MM.1S (cell line): Measurements from ENCODE around the gene CAGE1.

Source experiments
- DNase-seq: peaks from one replicate; pipeline ENCODE4 v3.0.0-alpha.2; 2015
- H2AFZ ChIP-seq: fragments of 300-600 bp; sonication (generic); 2 replicates; pipeline ENCODE4 v1.6.0; 2016; ENCODE audit warnings: antibody characterized with exemption, low read length
- H3F3A ChIP-seq: fragments of 300-600 bp; sonication (generic); 2 replicates; pipeline ENCODE4 v1.6.1; 2016; ENCODE audit warnings: mild to moderate bottlenecking, antibody characterized with exemption, low read length, moderate library complexity, mixed read lengths; ENCODE audit not compliant: insufficient read depth
- H3K27ac ChIP-seq: fragments of 300-600 bp; sonication (generic); 2 replicates; pipeline ENCODE4 v1.5.1; 2016; ENCODE audit warnings: mild to moderate bottlenecking, low read length
- H3K27me3 ChIP-seq: fragments of 300-600 bp; sonication (generic); replicated peaks from 2 replicates; pipeline ENCODE4 v1.6.0; 2016; ENCODE audit warnings: low read length; ENCODE audit not compliant: insufficient read depth
- H3K36me3 ChIP-seq: fragments of 300-600 bp; sonication (generic); replicated peaks from 2 replicates; pipeline ENCODE4 v1.6.1; 2016; ENCODE audit warnings: mild to moderate bottlenecking, low read length, mixed read lengths; ENCODE audit not compliant: insufficient read depth
- H3K4me1 ChIP-seq: fragments of 300-600 bp; sonication (generic); 2 replicates; pipeline ENCODE4 v1.6.1; 2016; ENCODE audit warnings: low read length, mixed read lengths
- H3K4me2 ChIP-seq: fragments of 300-600 bp; sonication (generic); 2 replicates; pipeline ENCODE4 v1.6.0; 2016; ENCODE audit warnings: low read depth, low read length
- H3K4me3 ChIP-seq: fragments of 300-600 bp; sonication (generic); 2 replicates; pipeline ENCODE4 v1.5.1; 2016; ENCODE audit warnings: low read length, mixed read lengths
- H3K79me2 ChIP-seq: fragments of 300-600 bp; sonication (generic); 2 replicates; pipeline ENCODE4 v1.6.1; 2016; ENCODE audit warnings: mixed run types, low read length, mixed read lengths
- H3K9ac ChIP-seq: fragments of 300-600 bp; sonication (generic); 2 replicates; pipeline ENCODE4 v1.6.1; 2016; ENCODE audit warnings: low read length, mixed read lengths
- H3K9me2 ChIP-seq: fragments of 300-600 bp; sonication (generic); replicated peaks from 2 replicates; pipeline ENCODE4 v1.6.1; 2016; ENCODE audit warnings: mild to moderate bottlenecking, low read length, mixed read lengths; ENCODE audit not compliant: insufficient read depth
- H3K9me3 ChIP-seq: fragments of 300-600 bp; sonication (generic); replicated peaks from 2 replicates; pipeline ENCODE4 v1.6.1; 2016; ENCODE audit warnings: mild to moderate bottlenecking, low read length, mixed read lengths; ENCODE audit not compliant: insufficient read depth
- H4K20me1 ChIP-seq: fragments of 300-600 bp; sonication (generic); 2 replicates; pipeline ENCODE4 v1.6.1; 2016; ENCODE audit warnings: mild to moderate bottlenecking, low read length, moderate library complexity, mixed read lengths; ENCODE audit not compliant: insufficient read depth
- CTCF ChIP-seq: fragments of 300-600 bp; sonication (generic); IDR thresholded peaks from 2 replicates; pipeline ENCODE4 v1.5.1; 2016; ENCODE audit warnings: antibody characterized with exemption, low read length, mixed read lengths
- EZH2 ChIP-seq: fragments of 300-600 bp; sonication (generic); optimal IDR thresholded peaks from 2 replicates; pipeline ENCODE3; 2017; ENCODE audit warnings: low read depth, mild to moderate bottlenecking, antibody characterized with exemption, low read length, mixed read lengths
- EZH2phosphoT487 ChIP-seq: fragments of 300-600 bp; sonication (generic); IDR thresholded peaks from 2 replicates; pipeline ENCODE4 v1.6.1; 2018; ENCODE audit warnings: antibody characterized with exemption, low read length

Gene CAGE1

GRCh38 chr6:7290079-7290478 is 99.5 kb downstream of the CAGE1 start:
- no peaks in the 10 kb centered on the region for H3K9me3 ChIP-seq
- H3K4me2 ChIP-seq, result no peak overlapping the region
- H3K79me2 ChIP-seq, result peaks cover 10% of the 10 kb centered on the region; the same call in 1 of the 2 replicates
- no peak for DNase-seq
- no peaks in the 10 kb centered on the region for H3K4me1 ChIP-seq
- no peaks in the 10 kb centered on the region for H3K27me3 ChIP-seq
- no peak overlapping the region for H3K27ac ChIP-seq
- no peaks in the 10 kb centered on the region for H4K20me1 ChIP-seq
- H3K36me3 ChIP-seq, result peaks cover 20% of the 10 kb centered on the region
- no peaks in the 10 kb centered on the region for H3K9me2 ChIP-seq
- H3F3A ChIP-seq, result no peaks in the 10 kb centered on the region
- H2AFZ ChIP-seq, result no peak overlapping the region
- no peak overlapping the region for H3K9ac ChIP-seq
- no peak overlapping the region for H3K4me3 ChIP-seq
- TF ChIP-seq EZH2 (no peak), EZH2phosphoT487 (no peak)

GRCh38 chr6:7285416-7285815 is 104.1 kb downstream of the CAGE1 start:
- Histone ChIP-seq H3K9me2 (no peaks in the 10 kb centered on the region), H3K27me3 (no peaks in the 10 kb centered on the region), H3K4me1 (no peaks in the 10 kb centered on the region), H3K36me3 (peaks cover 14% of the 10 kb centered on the region), H3K4me3 (no peak overlapping the region), H3K9me3 (no peaks in the 10 kb centered on the region), H3F3A (no peaks in the 10 kb centered on the region), H3K79me2 (no peaks in the 10 kb centered on the region), H2AFZ (no peak overlapping the region), H3K9ac (no peak overlapping the region), H3K4me2 (no peak overlapping the region), H3K27ac (no peak overlapping the region), H4K20me1 (no peaks in the 10 kb centered on the region)
- TF ChIP-seq EZH2phosphoT487 (no peak), CTCF (no peak), EZH2 (no peak)
- DNase-seq, result no peak

DNA sequence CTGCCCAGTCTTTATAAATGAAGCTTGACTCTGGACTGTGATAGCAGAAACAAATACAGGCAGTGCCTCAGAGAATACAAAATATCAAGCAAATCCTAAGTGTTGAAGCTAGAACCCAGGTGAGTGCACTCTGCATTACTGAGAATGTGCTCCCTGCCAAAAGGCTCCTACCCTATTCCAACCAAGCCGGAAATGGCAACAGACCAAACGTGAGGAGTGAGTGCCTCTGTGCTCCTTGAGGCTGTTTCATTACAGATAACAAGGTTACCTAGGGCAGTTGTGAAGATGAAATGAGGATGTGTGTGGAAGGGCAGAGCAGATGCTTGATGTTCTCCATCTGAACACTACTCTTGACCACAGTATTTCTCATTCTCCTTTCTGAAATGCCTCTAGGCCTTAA is 105.9 kb downstream of the CAGE1 start:
- Histone ChIP-seq H2AFZ (no peak overlapping the region), H3K79me2 (no peaks in the 10 kb centered on the region), H3K9ac (no peak overlapping the region), H3K9me2 (no peaks in the 10 kb centered on the region), H3K4me1 (peaks cover 3% of the 10 kb centered on the region; the same call in 1 of the 2 replicates), H3K4me3 (no peak overlapping the region), H3K36me3 (peaks cover 5% of the 10 kb centered on the region; the same call in 1 of the 2 replicates), H3K4me2 (no peak overlapping the region), H4K20me1 (no peaks in the 10 kb centered on the region), H3F3A (peaks cover 3% of the 10 kb centered on the region; the same call in 1 of the 2 replicates), H3K9me3 (no peaks in the 10 kb centered on the region), H3K27ac (no peak overlapping the region), H3K27me3 (no peaks in the 10 kb centered on the region)
- DNase-seq, result no peak
- TF ChIP-seq EZH2phosphoT487 (no peak), CTCF (no peak), EZH2 (no peak)

DNA sequence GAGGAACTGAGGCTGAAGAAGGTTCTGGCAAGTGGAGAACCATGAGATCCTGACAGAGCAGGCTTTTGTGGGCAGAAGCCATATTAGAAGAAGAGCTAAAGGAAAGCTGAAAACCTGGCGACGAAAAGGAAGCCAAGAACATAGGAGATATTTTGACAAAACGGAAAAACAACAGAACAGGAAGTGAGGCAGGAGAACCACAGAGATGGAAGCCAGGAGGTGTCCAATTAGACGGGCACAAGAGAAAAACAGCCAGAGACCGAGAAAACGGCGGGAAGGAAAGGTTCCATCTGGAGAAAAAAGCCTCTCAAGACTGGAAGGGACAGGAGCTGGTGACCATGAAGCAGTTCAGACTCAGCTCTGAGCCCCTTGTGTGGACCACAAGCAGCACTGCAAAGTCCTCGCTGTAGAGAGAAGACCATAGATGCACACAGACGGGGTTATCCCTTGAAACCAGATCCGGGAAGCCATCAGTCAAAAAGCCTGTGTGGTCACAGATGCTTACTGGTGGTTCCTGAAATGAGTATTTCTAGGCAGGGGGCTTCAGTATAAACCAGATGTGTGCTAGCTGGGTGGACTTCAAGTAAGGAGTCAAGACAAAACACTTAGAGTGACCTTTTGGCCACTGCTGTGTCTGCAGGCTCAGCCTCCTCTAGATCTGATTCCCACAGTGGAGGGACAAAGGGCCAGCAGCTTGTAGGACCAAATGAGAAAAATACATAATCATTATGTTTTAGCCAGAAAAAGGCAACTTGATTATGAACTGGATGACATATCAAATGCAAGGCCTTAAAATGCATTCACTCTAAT is 107.2 kb downstream of the CAGE1 start:
- Histone ChIP-seq H3F3A (peaks cover 13% of the 10 kb centered on the region), H2AFZ (no peak overlapping the region), H3K36me3 (peaks cover 4% of the 10 kb centered on the region; the same call in 1 of the 2 replicates), H3K4me2 (no peak overlapping the region), H3K27ac (no peak overlapping the region), H3K4me1 (peaks cover 15% of the 10 kb centered on the region), H3K9me3 (no peaks in the 10 kb centered on the region), H3K9ac (no peak overlapping the region), H3K79me2 (no peaks in the 10 kb centered on the region), H3K4me3 (no peak overlapping the region), H3K9me2 (no peaks in the 10 kb centered on the region), H3K27me3 (no peaks in the 10 kb centered on the region), H4K20me1 (no peaks in the 10 kb centered on the region)
- TF ChIP-seq EZH2 (no peak), EZH2phosphoT487 (no peak), CTCF (no peak)
- no peak for DNase-seq
